ENCODE data around the gene SPDYE1.

Gene SPDYE1

DNA sequence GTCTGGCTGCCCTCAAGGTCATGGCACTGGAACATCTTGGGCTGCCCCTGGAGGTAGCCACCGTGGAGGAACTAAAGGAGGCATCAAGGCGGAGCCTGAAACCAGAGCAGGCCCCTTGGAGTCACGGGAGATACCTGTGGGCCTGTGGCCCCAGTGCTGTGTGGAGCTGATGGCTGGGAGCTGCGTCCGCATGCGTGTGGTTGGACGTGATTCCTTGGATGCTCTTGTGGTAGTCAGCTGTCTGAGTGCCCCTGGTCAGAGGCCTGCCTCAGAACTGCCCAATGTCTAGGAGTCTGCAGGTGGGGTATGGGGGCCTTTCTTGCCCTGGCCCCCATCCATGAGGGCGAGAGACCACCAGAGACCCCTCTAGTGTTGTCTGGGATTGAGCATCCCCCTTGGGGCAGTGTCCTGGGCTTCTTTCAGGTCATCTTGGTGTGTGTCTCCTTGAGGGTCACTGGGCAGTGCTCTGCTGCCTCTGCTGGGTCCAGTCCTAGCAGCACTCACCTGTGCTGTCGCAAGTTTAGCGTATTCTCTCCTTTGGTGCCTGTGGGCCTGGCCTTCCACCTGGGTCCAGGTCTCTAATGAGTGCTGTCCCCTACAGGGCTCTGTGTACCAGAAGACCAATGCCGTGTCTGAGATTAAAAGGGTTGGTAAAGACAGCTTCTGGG is 59.6 kb downstream of the SPDYE1 start:
- DNase-seq (ENCODE audit: low read depth), result no peak
- H3K4me3 ChIP-seq (ENCODE audit: low read depth, low read length), result no peak overlapping the region
- TF ChIP-seq, protein P1, sequence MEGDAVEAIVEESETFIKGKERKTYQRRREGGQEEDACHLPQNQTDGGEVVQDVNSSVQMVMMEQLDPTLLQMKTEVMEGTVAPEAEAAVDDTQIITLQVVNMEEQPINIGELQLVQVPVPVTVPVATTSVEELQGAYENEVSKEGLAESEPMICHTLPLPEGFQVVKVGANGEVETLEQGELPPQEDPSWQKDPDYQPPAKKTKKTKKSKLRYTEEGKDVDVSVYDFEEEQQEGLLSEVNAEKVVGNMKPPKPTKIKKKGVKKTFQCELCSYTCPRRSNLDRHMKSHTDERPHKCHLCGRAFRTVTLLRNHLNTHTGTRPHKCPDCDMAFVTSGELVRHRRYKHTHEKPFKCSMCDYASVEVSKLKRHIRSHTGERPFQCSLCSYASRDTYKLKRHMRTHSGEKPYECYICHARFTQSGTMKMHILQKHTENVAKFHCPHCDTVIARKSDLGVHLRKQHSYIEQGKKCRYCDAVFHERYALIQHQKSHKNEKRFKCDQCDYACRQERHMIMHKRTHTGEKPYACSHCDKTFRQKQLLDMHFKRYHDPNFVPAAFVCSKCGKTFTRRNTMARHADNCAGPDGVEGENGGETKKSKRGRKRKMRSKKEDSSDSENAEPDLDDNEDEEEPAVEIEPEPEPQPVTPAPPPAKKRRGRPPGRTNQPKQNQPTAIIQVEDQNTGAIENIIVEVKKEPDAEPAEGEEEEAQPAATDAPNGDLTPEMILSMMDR (IDR thresholded peaks at IDR 0.05; ENCODE audit: low read depth, low read length, missing control alignments), result no peak

DNA sequence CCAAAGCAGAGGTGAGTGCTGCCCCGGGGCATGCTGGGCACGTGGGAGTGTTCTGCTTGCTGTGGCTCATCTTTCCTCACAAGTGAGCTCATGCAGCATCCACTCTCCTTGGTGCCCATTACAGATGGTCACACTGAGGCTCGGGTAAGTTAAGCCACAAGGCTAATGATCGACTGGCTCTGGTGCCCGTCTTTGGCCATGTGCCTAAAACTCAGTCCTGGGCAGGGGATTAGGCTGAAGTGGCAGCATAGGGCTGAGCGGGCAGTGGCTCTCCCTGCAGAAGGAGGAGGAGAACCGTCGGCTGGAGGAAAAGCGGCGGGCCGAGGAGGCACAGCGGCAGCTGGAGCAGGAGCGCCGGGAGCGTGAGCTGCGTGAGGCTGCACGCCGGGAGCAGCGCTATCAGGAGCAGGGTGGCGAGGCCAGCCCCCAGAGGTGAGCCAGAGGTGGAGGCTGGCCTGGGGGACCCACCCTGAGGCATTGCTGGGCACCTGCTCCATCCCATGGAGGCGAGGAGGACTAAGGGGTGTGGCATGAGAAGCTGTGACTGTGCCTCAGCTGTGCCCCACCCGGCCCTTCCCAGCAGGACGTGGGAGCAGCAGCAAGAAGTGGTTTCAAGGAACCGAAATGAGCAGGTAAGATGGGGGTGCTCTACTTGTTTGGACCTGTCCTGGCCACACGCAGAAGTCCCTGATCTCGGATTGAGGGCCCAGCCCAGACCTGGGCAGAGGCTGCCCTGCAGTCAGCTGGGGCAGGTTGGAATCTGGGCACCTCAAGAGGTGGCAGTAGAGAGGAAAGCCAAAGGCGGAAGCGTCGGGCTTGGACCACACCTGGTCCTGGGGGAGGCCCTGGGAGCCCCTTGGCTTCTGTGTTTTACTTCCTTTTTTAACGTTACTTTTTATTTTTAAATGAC is 60.4 kb downstream of the SPDYE1 start:
- H3K4me3 ChIP-seq (ENCODE audit: low read depth, low read length), result no peak overlapping the region
- TF ChIP-seq, protein P1 (IDR thresholded peaks at IDR 0.05; ENCODE audit: low read depth, low read length, missing control alignments), result no peak
- no peak for DNase-seq (ENCODE audit: low read depth)

- H3K4me3 ChIP-seq (ENCODE audit: low read depth, low read length), result no peak overlapping the region
- no peak for DNase-seq (ENCODE audit: low read depth)
- TF ChIP-seq, protein P1 (IDR thresholded peaks at IDR 0.05; ENCODE audit: low read depth, low read length, missing control alignments), result no peak
These were observed 61.1 kb downstream of the SPDYE1 start for GRCh38 chr7:44058759-44059218.

DNA sequence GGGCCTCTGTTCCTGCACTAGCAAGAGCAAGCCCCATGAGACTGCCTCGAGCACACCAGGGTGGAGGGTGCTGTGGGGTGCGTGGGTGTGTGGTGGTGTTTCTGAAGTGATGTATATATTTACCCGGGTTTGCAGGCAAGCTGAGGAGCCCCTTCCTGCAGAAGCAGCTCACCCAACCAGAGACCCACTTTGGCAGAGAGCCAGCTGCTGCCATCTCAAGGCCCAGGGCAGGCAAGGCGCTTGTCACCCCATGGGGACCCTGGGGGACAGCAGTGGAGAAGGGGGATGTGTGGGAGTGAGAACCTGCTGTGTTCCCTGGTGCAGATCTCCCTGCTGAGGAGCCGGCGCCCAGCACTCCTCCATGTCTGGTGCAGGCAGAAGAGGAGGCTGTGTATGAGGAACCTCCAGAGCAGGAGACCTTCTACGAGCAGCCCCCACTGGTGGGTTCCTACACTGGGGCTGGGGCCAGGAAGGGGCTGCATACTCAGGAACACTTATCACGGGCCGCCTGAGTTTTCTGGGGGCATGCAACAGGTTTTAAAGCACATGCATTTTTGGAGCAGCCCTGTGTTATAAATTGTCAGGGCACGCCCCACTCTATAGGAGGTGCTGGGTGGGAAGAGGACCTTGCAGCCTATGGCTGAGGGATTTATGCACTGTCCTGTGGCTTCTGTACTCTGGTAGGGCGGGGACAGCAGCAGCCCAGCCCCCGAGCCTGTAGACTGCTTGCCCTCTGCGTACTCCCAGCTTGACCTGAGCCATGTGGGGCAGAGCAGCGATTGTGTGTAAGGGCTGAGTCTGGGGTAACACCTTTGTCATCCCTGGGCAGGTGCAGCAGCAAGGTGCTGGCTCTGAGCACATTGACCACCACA is 61.8 kb downstream of the SPDYE1 start:
- H3K4me3 ChIP-seq (ENCODE audit: low read depth, low read length), result no peak overlapping the region
- TF ChIP-seq, protein P1 (IDR thresholded peaks at IDR 0.05; ENCODE audit: low read depth, low read length, missing control alignments), result no peak
- no peak for DNase-seq (ENCODE audit: low read depth)
